GM10847 (cell line): ENCODE results near the gene NFATC4.

ENCODE experiments used
- POLR2A ChIP-seq: IDR thresholded peaks from 2 replicates; pipeline ENCODE4 v1.6.1; 2011; ENCODE audit not compliant: insufficient read length; ENCODE audit errors: extremely low read depth

NFATC4 gene

GRCh38 chr14:24388474-24389179 is 20.6 kb downstream of the NFATC4 start:
- no peak for TF ChIP-seq POLR2A

DNA sequence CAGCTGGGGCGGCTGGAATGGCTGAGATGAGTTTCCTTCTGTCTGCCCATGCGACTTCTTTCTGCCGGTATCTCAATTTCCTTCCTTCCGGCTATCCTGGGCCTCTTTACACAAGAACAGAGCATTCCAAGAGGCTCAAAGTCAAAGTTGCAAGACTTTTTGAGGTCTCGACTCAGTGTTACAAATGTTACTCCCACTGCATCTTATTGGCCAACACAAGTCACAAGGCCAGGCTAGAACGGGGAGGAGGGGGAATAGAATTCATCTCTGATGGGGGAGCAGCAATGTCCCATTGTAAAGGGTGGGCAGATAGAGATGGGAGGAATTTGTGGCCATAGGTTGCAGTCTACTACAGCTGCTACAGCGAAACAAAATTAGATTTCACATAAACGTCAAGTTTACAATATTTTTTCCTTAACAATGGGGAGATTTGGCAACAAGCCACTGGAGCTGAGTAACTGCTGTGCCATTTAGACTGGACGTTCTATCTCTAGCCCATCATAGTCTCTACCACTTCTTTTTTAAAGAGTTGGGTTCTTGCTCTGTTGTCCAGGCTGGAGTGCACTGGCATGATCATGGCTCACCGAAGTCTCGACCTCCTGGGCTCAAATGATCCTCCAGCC is 21.4 kb downstream of the NFATC4 start:
- TF ChIP-seq POLR2A, result no peak

- no peak for TF ChIP-seq POLR2A
These were observed 22.9 kb downstream of the NFATC4 start for GRCh38 chr14:24390701-24391468.

DNA sequence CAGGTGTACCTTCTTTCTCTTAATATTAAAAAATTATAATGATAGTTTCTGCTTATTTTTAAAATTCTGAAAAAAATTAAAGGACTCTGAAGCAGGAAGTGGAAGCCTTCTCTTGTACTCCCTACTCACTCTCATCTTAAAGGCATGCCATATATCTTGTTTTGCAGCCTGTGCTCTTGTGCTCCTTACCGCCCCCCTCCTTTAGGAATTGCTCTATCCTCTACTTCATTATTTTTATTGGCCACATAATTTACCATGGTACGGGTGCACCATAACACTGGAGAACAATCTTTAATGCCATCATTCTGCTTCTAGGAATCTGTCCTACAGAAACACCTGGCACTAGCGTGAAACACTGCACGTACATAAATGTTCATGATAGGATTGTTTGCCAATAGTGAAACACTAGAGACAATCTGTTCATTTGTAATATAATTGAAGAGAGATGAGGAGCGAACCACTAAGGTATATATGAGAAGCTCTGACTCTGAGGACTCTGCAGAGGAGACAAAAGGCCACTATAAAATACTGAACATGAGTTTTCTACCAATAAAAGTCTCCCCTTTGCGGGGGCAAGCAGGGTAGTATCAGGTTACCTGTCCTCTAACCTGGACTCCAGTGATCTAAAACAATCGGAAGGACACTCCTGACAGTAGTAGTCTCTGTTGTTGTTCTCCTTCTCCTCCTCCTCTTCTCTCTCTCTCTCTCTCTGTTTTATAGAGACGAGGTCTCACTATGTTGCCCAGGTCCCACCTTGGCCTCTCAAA is 24.5 kb downstream of the NFATC4 start:
- TF ChIP-seq POLR2A, result no peak

GRCh38 chr14:24394275-24394674 is 26.3 kb downstream of the NFATC4 start:
- TF ChIP-seq POLR2A, result no peak

GRCh38 chr14:24395609-24396582 is 27.9 kb downstream of the NFATC4 start:
- no peak for TF ChIP-seq POLR2A

GRCh38 chr14:24397639-24398292 is 29.8 kb downstream of the NFATC4 start:
- no peak for TF ChIP-seq POLR2A

- no peak for TF ChIP-seq POLR2A
These were observed 30.3 kb downstream of the NFATC4 start for GRCh38 chr14:24398293-24398652.

DNA sequence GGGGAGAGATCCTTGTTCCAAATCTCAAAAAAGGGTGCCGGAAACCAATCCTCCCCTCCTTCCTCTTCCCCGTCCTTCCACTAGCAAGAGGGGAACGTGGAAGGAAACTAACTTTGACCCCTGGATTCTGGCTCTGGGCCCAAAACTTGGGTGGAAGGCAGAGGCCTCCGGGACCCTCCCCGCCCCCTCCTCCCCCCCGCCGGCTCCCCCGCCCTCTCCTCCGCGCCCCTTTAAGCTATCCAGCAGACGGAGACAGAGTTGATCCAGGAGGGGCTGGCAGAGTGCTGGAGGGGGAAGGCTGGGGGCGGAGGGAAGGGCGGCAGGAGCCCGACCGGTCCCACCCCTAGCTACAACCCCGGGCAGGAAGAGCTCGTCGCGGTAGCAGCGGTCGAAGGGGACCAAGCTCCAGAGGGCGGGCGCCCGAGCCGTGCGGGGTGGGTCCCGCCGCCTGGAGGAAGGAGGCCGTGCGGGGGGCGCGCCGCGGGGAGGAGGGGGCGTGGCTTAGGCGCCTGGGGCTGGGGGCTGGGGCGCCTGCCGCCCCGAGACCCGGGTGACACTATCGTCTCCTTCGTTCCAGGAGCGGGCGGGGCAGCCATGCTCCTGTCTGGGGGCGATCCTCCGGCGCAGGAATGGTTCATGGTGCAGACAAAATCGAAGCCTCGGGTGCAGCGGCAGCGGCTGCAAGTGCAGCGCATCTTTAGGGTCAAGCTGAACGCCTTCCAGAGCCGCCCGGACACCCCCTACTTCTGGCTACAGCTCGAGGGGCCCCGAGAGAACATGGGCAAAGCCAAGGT is 30.9 kb downstream of the NFATC4 start, which contains the start of gene NYNRIN:
Gene NYNRIN (plus strand): TSS at position 351 of the 794 bp plus-strand sequence. CDS start 244 bp downstream, at position 595.
- TF ChIP-seq POLR2A, result no peak

DNA sequence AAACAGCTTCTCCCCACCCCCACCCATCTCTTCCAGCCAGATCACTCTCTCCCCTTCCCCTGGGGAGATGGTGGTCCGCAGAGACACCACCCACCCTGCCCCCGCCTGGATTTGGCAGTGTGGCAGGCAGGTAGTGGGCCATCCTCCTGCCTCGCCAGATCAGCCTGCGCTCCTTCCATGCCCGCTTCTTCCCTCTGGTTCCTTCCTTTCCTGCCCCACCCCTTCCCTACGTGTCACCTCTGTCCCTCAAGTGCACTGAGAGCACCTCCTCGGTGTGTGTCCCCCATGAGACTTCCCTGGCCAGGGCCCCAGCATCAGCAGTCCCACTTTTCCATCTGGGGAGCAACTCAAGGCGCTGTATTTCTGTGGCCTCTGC is 31.5 kb downstream of the NFATC4 start:
- no peak for TF ChIP-seq POLR2A

- TF ChIP-seq POLR2A, result no peak
These were observed 32.2 kb downstream of the NFATC4 start for GRCh38 chr14:24399999-24400718.
